Astrocyte (in vitro differentiated cells and primary cell): ENCODE data around the gene GIPC1.

Source experiments
- CTCF ChIP-seq: IDR thresholded peaks from 2 replicates; pipeline ENCODE4 v1.5.1; 2011; ENCODE audit warnings: low read depth, mild to moderate bottlenecking, inconsistent platforms, low read length, moderate library complexity; ENCODE audit not compliant: insufficient read depth
- EZH2 ChIP-seq: IDR thresholded peaks from 2 replicates; pipeline ENCODE4 v1.6.1; 2012; ENCODE audit warnings: mild to moderate bottlenecking, low read length, inconsistent platforms; ENCODE audit not compliant: insufficient read depth

- TF ChIP-seq CTCF (no peak), EZH2 (no peak)
Observed at GRCh38 chr19:14544977-14545715, 49.2 kb upstream of the GIPC1 start.
